Left lung (tissue), 10 donors: ENCODE measurements around the gene CDR2L. TPM values are rescaled to one million over a fixed set of nuclear protein-coding genes. Genes with fewer than 3 reads are reported as not detected.
"Not testable (repeated sequence)": the region's sequence is repeated elsewhere in the genome, so short reads cannot be mapped to it uniquely, and the experiment has no call there.

Experiments used
- ATAC-seq: fragments of 200-7000 bp; cut with Tn5 transposase; one replicate; pipeline ENCODE4 v1.9.1; 2020; ENCODE audit warnings: moderate library complexity
- DNase-seq, 4 donors: peaks; one replicate each; pipeline ENCODE4 v3.0.0-alpha.2; 2013 to 2020
- H3K27ac ChIP-seq, 2 donors: fragments of 200-600 bp; sonication (generic) in 1 of 2; one replicate each; pipeline versions ENCODE4 v1.5.0 to v1.8.0; 2020 to 2021
- H3K27me3 ChIP-seq, 2 donors: fragments of 200-600 bp; sonication (generic) in 1 of 2; one replicate each; pipeline versions ENCODE4 v1.5.0 to v1.8.0; 2020 to 2021
- H3K36me3 ChIP-seq, 2 donors: fragments of 200-600 bp; sonication (generic) in 1 of 2; one replicate each; pipeline versions ENCODE4 v1.5.0 to v1.8.0; 2020 to 2021
- H3K4me1 ChIP-seq, 2 donors: fragments of 200-600 bp; one replicate each; pipeline ENCODE4 v1.8.0; 2021
- H3K4me3 ChIP-seq, 2 donors: fragments of 200-600 bp; sonication (generic) in 1 of 2; one replicate each; pipeline versions ENCODE4 v1.5.0 to v1.8.0; 2020 to 2021; ENCODE audit warnings: mild to moderate bottlenecking in 1 of 2
- H3K9me3 ChIP-seq, 2 donors: fragments of 200-600 bp; sonication (generic) in 1 of 2; one replicate each; pipeline versions ENCODE4 v1.5.0 to v1.8.0; 2020 to 2021
- intact Hi-C, 2 donors: fragments of 100-400 bp; cut with DNase I; formaldehyde crosslinking; loops; one replicate each; pipeline versions ENCODE4 v1.11.2 to v1.14.2; 2022
- polyA plus RNA-seq, 6 donors: library from polyadenylated mRNA; unstranded; fragments of 120-200 nt; gene quantifications; one replicate each; pipeline ENCODE4 v1.2.1, GENCODE V29; 2013; ENCODE audit not compliant: insufficient read length in 6 of 6
- total RNA-seq, 2 donors: library from RNA; stranded (reverse); fragmentation: NEBNext Ultra II Directional; extraction: Animal tissue kit (Norgen Biotek cat#: 25700); gene quantifications; one replicate each; pipeline ENCODE4 v1.2.1, GENCODE V29; 2021
- TF ChIP-seq, protein P1 (sequence below), 2 donors: fragments of 200-600 bp; sonication (generic) in 1 of 2; IDR thresholded peaks; one replicate each; pipeline versions ENCODE4 v1.5.0 to v1.8.0; 2021; ENCODE audit warnings: antibody characterized with exemption in 2 of 2
- donor health status: DM: no; HTN: yes; CAD: no.
- donor health status: DM: no; HTN: no; CAD: no.

Gene CDR2L
- total and polyA plus RNA-seq, 8 donors = 10.3 to 41.2 (median 14.8) TPM

DNA sequence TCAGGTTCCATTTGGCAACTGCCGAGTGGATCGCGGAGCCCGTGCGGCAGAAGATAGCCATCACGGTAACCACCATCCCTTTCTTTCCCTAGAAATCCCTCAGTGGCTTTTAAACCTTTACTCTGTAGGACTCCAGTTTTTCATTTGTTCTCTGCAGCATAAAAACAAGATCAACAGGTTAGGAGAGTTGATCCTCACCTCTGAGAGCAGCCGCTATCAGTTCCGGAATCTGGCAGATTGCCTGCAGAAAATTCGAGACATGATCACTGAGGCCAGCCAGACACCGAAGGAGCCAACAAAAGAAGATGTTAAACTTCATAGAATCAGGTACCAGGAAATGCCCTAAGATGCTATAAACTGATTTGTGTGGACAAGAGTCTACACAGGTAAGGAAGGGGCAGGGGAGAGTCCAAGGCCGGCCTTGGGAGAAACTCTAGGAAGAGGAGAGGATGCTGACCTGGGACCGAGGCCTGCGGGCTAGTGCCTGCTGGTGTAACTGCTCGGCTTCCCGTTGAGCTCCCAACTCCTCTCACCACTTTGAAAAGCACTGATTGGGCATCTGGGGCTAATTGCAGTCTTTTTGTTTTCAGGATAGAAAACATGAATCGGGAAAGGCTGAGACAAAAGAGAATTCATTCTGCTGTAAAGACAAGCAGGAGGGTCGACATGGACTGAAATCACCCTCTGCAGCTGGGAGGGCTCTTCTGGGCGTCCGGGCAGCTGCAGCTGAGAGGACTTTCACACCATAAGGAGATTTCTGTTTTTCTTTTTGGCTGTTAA is 33.1 kb downstream of the CDR2L start:
- Histone ChIP-seq H3K4me1 (peaks cover 0 to 8% of the 10 kb centered on the region in 2 donors), H3K27ac (no peak overlapping the region), H3K27me3 (no peaks in the 10 kb centered on the region), H3K4me3 (no peak overlapping the region), H3K9me3 (no peaks in the 10 kb centered on the region), H3K36me3 (peaks cover 0 to 77% of the 10 kb centered on the region in 2 donors)
- TF ChIP-seq, protein P1, sequence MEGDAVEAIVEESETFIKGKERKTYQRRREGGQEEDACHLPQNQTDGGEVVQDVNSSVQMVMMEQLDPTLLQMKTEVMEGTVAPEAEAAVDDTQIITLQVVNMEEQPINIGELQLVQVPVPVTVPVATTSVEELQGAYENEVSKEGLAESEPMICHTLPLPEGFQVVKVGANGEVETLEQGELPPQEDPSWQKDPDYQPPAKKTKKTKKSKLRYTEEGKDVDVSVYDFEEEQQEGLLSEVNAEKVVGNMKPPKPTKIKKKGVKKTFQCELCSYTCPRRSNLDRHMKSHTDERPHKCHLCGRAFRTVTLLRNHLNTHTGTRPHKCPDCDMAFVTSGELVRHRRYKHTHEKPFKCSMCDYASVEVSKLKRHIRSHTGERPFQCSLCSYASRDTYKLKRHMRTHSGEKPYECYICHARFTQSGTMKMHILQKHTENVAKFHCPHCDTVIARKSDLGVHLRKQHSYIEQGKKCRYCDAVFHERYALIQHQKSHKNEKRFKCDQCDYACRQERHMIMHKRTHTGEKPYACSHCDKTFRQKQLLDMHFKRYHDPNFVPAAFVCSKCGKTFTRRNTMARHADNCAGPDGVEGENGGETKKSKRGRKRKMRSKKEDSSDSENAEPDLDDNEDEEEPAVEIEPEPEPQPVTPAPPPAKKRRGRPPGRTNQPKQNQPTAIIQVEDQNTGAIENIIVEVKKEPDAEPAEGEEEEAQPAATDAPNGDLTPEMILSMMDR (IDR thresholded peaks at IDR 0.05) = no peak
- intact Hi-C loops = no loop called here
- ATAC-seq = no peak
- no peak for DNase-seq

DNA sequence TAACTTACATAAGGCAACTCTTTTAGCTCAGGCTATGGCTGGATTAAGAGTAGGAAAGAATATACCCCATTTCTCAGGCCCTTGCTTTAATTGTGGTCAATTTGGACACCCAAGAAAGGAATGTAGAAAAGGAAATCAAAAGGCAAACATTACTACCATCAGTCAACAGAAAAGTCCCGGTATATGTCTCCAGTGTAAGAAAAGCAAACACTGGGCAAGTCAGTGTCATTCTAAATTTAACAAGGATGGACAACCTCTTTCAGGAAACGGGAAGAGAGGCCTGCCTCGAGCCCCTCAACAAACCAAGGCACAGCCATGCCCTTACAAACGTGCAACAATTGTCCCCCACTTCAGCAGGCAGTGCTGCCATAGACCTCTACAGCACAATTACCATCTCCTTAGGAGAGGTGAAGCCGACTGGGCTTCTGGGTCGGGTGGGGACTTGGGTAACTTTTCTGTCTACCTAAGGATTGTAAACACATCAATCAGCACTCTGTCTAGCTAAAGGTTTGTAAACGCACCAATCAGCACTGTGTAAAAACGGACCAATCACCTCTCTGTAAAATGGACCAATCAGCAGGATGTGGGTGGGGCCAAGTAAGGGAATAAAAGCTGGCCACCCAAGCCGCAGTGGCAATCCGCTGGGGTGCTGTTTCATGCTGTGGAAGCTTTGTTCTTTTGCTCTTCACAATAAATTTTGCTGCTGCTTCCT is 37.4 kb downstream of the CDR2L start:
- intact Hi-C loops = no loop called here
- H3K4me1 ChIP-seq = peaks cover 0 to 23% of the 10 kb centered on the region in 2 donors
- TF ChIP-seq, protein P1 (IDR thresholded peaks at IDR 0.05) = no peak
- H3K9me3 ChIP-seq = no peaks in the 10 kb centered on the region
- H3K36me3 ChIP-seq = peaks cover 0 to 36% of the 10 kb centered on the region in 2 donors
- H3K4me3 ChIP-seq = no peak overlapping the region
- H3K27me3 ChIP-seq = no peaks in the 10 kb centered on the region
- no peak for DNase-seq
- no peak overlapping the region for H3K27ac ChIP-seq
- ATAC-seq = no peak

DNA sequence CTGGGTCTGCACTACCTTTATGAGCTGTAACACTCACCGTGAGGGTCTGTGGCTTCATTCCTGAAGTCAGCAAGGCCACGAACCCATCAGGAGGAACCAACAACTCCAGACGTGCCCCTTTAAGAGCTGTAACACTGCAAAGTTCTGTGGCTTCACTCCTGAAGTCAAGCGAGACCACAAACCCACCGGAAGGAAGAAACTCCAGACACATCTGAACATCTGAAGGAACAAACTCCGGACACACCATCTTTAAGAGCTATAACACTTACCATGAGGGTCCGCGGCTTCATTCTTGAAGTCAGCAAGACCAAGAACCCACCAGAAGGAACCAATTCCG is 37.9 kb downstream of the CDR2L start:
- Histone ChIP-seq H3K4me1 (peaks cover 0 to 23% of the 10 kb centered on the region in 2 donors), H3K36me3 (peaks cover 0 to 31% of the 10 kb centered on the region in 2 donors)
- H3K27me3 ChIP-seq, ATAC-seq, DNase-seq, H3K27ac ChIP-seq, intact Hi-C loops, H3K4me3 ChIP-seq, H3K9me3 ChIP-seq: not testable (repeated sequence)

DNA sequence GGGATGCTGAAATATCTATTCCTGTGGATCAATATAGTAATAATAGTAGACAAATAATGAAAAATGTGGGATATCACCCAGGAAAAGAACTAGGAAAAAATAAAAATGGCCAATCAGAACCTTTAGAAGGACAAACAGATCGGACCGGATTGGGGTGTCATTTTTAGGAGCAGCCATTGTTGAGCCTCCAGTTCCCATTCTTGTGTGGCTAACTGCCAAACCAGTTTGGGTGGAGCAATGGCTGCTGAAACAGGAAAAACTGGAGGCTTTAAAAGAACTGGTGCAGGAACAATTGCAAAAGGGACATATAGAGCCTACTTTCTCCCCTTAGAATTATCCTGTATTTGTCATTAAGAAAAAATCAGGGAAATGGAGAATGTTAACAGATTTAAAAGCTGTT is 39.2 kb downstream of the CDR2L start:
- DNase-seq, ATAC-seq, H3K9me3 ChIP-seq, H3K4me3 ChIP-seq, intact Hi-C loops, H3K27me3 ChIP-seq, H3K27ac ChIP-seq: not testable (repeated sequence)
- H3K36me3 ChIP-seq = peaks cover 0 to 18% of the 10 kb centered on the region in 2 donors
- peaks cover 0 to 23% of the 10 kb centered on the region in 2 donors for H3K4me1 ChIP-seq

DNA sequence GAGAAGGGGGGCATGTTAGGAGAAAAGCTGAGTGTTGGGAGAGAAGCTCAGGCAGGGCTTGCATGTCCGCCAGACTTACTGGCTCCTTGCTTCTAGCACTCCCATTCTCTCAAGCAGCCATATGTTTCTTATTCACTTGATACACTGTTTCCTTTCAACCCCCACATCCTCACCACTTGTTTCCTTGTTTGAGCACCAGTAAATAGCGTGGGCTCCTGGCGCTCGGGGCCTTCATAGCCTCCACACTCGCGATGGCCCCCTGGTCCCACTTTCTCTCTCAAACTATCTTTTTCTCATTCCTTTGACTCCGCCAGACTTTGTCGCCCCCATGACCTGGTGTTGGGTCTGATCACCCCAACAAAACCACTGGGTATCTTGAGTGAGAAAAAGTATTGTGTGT is 42.7 kb downstream of the CDR2L start:
- TF ChIP-seq, protein P1 (IDR thresholded peaks at IDR 0.05) = no peak
- H3K4me3 ChIP-seq = no peak overlapping the region
- H3K4me1 ChIP-seq = peaks cover 9 to 52% of the 10 kb centered on the region in 2 donors
- DNase-seq (no peak), ATAC-seq (no peak)
- no peaks in the 10 kb centered on the region for H3K9me3 ChIP-seq
- no peak overlapping the region for H3K27ac ChIP-seq
- no peaks in the 10 kb centered on the region for H3K36me3 ChIP-seq
- H3K27me3 ChIP-seq = peaks cover 0 to 7% of the 10 kb centered on the region in 2 donors
- intact Hi-C loops = no loop called here

DNA sequence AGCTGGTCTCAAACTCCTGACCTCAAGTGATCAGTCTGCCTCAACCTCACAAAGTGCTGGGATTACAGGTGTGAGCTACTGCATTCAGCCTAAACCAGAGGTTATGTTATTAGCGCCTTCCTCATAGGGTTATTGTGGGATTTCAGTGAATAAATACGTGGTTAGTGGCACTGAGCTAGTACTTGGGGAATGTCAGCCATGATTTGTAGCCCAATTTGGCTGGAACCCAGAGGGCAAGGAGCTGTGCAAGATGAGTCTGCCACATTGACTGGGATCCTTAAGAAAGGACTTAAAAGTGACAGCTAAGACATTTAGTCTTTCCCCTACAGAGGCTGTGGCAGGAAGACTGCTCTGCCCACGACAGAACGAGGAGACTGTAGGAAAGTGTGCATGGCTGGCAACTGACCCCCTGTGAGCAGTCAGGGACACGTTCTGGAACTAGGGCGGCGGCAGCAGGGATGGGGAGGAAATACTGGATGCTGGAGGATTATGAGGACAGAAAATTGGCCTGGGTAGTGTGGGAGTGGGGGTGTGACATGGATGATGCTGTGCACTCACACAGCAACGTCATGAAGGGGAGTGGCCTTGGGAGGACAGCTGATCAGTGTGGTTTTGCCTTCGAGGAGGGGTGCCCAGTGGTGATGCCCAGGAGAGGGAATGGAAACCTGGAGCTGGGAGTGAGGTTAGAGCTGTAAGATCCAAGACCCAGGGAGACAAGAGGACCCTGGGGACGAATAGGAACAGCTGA is 44.7 kb downstream of the CDR2L start:
- intact Hi-C loops = no loop called here
- TF ChIP-seq, protein P1 (IDR thresholded peaks at IDR 0.05) = no peak
- H3K4me3 ChIP-seq = peak overlapping the region; percentile 8 to 66
- H3K36me3 ChIP-seq = no peaks in the 10 kb centered on the region
- peaks cover 0 to 7% of the 10 kb centered on the region in 2 donors for H3K27me3 ChIP-seq
- ATAC-seq (peak; percentile 14), DNase-seq (peak in 3 of 4 donors; percentile 71 to 79 (median 75))
- H3K9me3 ChIP-seq = no peaks in the 10 kb centered on the region
- H3K4me1 ChIP-seq = peaks cover 16 to 55% of the 10 kb centered on the region in 2 donors
- no peak overlapping the region for H3K27ac ChIP-seq
